SK-N-SH treated with all-trans-retinoic acid at 6 μM for 48 hours (cell line): ENCODE measurements around the gene ACSL1.

ENCODE experiments used
- ATAC-seq: fragments of 200-7000 bp; cut with Tn5 transposase; 3 replicates; pipeline ENCODE4 v1.9.1; 2020; ENCODE audit warnings: mild to moderate bottlenecking, moderate library complexity
- ARNTL ChIP-seq: fragments of 450-650 bp; formaldehyde crosslinking; IDR thresholded peaks from 2 replicates; pipeline ENCODE4 v1.5.0; 2020; ENCODE audit warnings: low read depth, mild to moderate bottlenecking, moderate library complexity, borderline replicate concordance
- BACH2 ChIP-seq: fragments of 250-450 bp; sonication (Bioruptor Pico); IDR thresholded peaks from 2 replicates; pipeline ENCODE4 v1.9.0; 2021; ENCODE audit warnings: mild to moderate bottlenecking, borderline replicate concordance
- CREB5 ChIP-seq: fragments of 250-450 bp; sonication (Bioruptor Pico); IDR thresholded peaks from 2 replicates; pipeline ENCODE4 v1.5.1; 2020; ENCODE audit warnings: low read depth, mild to moderate bottlenecking, moderate library complexity
- ESRRG ChIP-seq: fragments of 250-450 bp; sonication (Bioruptor Pico); IDR thresholded peaks from 2 replicates; pipeline ENCODE4 v1.6.1; 2021; ENCODE audit warnings: mild to moderate bottlenecking
- GLIS3 ChIP-seq: fragments of 250-450 bp; sonication (Bioruptor Pico); IDR thresholded peaks from 2 replicates; pipeline ENCODE4 v1.5.0; 2020; ENCODE audit warnings: mild to moderate bottlenecking, moderate library complexity
- ISL1 ChIP-seq: fragments of 250-450 bp; sonication (Bioruptor Pico); IDR thresholded peaks from 2 replicates; pipeline ENCODE4 v2.1.2; 2022; ENCODE audit warnings: mild to moderate bottlenecking, moderate library complexity
- OSR1 ChIP-seq: fragments of 250-450 bp; sonication (Bioruptor Pico); IDR thresholded peaks from 2 replicates; pipeline ENCODE4 v1.8.0; 2022; ENCODE audit warnings: moderate library complexity, mild to moderate bottlenecking, inconsistent platforms
- POU6F1 ChIP-seq: fragments of 250-450 bp; sonication (Bioruptor Pico); IDR thresholded peaks from 2 replicates; pipeline ENCODE4 v1.8.0; 2021; ENCODE audit warnings: low read depth, mild to moderate bottlenecking, moderate library complexity, borderline replicate concordance
- PPARA ChIP-seq: fragments of 250-450 bp; sonication (Bioruptor Pico); IDR thresholded peaks from 2 replicates; pipeline ENCODE4 v1.5.0; 2020; ENCODE audit warnings: mild to moderate bottlenecking, borderline replicate concordance
- RARB ChIP-seq: fragments of 250-450 bp; sonication (Bioruptor Pico); IDR thresholded peaks from 2 replicates; pipeline ENCODE4 v1.8.0; 2021; ENCODE audit warnings: mild to moderate bottlenecking, moderate library complexity
- SNAI2 ChIP-seq: fragments of 250-450 bp; sonication (Bioruptor Pico); IDR thresholded peaks from 2 replicates; pipeline ENCODE4 v1.5.0; 2020; ENCODE audit warnings: mild to moderate bottlenecking, moderate library complexity
- TCF4 ChIP-seq: fragments of 250-450 bp; sonication (Bioruptor Pico); IDR thresholded peaks from 2 replicates; pipeline ENCODE4 v1.8.0; 2021; ENCODE audit warnings: mild to moderate bottlenecking, moderate library complexity, borderline replicate concordance
- TOX ChIP-seq: fragments of 250-450 bp; sonication (Bioruptor Pico); IDR thresholded peaks from 2 replicates; pipeline ENCODE4 v1.8.0; 2021; ENCODE audit warnings: mild to moderate bottlenecking, moderate library complexity, borderline replicate concordance
- TSHZ2 ChIP-seq: fragments of 250-450 bp; sonication (Bioruptor Pico); IDR thresholded peaks from 2 replicates; pipeline ENCODE4 v1.5.0; 2020; ENCODE audit warnings: mild to moderate bottlenecking, moderate library complexity
- ZC3H10 ChIP-seq: fragments of 250-450 bp; sonication (Bioruptor Pico); IDR thresholded peaks from 2 replicates; pipeline ENCODE4 v1.5.1; 2021; ENCODE audit warnings: mild to moderate bottlenecking, moderate library complexity
- ZFP3 ChIP-seq: fragments of 250-450 bp; sonication (Bioruptor Pico); IDR thresholded peaks from 2 replicates; pipeline ENCODE4 v1.5.0; 2020; ENCODE audit warnings: mild to moderate bottlenecking, moderate library complexity
- ZNF565 ChIP-seq: fragments of 450-650 bp; formaldehyde crosslinking; conservative IDR thresholded peaks from 2 replicates; pipeline ENCODE4 v1.5.0; 2020; ENCODE audit warnings: low read depth, mild to moderate bottlenecking, moderate library complexity
- ZNF70 ChIP-seq: fragments of 450-650 bp; formaldehyde crosslinking; IDR thresholded peaks from 2 replicates; pipeline ENCODE4 v1.5.0; 2020; ENCODE audit warnings: mild to moderate bottlenecking, moderate library complexity
- ZNF8 ChIP-seq: fragments of 450-650 bp; formaldehyde crosslinking; IDR thresholded peaks from 2 replicates; pipeline ENCODE4 v1.5.0; 2020; ENCODE audit warnings: mild to moderate bottlenecking, moderate library complexity
- TF ChIP-seq, protein P1 (sequence below): fragments of 250-450 bp; sonication (Bioruptor Pico); IDR thresholded peaks from 2 replicates; pipeline ENCODE4 v1.5.1; 2021; ENCODE audit warnings: mild to moderate bottlenecking, moderate library complexity
- TF ChIP-seq, protein P2 (sequence below): fragments of 250-450 bp; sonication (Bioruptor Pico); IDR thresholded peaks from 2 replicates; pipeline ENCODE4 v1.8.0; 2020; ENCODE audit warnings: mild to moderate bottlenecking, moderate library complexity, borderline replicate concordance

ACSL1 gene

DNA sequence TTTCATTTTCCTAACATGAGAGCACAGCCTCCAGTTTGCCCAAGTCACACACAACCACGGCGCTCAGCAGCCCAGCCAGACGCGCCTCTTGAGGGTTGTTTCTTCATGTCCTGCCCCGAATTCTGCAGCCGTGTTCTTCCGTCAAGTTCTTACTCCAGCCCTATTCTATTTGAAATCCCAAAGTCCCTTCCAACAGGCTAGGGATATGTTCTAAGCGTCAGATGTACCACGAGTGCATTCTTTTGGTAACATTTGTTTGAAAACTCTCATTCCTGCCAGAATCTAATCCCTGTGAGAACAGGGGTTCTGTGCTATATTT is 23.1 kb downstream of the ACSL1 start:
- no peak for ATAC-seq
- TF ChIP-seq TCF4 (CRISPR knock-in tag) (no peak), ZFP3 (no peak), ESRRG (no peak), ISL1 (CRISPR knock-in tag) (no peak), ZNF70 (CRISPR knock-in tag) (no peak), GLIS3 (no peak), BACH2 (CRISPR knock-in tag) (no peak), PPARA (no peak), TOX (CRISPR knock-in tag) (no peak), CREB5 (CRISPR knock-in tag) (no peak), POU6F1 (CRISPR knock-in tag) (no peak)
- TF ChIP-seq, protein P1, sequence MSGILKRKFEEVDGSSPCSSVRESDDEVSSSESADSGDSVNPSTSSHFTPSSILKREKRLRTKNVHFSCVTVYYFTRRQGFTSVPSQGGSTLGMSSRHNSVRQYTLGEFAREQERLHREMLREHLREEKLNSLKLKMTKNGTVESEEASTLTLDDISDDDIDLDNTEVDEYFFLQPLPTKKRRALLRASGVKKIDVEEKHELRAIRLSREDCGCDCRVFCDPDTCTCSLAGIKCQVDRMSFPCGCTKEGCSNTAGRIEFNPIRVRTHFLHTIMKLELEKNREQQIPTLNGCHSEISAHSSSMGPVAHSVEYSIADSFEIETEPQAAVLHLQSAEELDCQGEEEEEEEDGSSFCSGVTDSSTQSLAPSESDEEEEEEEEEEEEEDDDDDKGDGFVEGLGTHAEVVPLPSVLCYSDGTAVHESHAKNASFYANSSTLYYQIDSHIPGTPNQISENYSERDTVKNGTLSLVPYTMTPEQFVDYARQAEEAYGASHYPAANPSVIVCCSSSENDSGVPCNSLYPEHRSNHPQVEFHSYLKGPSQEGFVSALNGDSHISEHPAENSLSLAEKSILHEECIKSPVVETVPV (CRISPR knock-in tag), result no peak
- TF ChIP-seq, protein P2, sequence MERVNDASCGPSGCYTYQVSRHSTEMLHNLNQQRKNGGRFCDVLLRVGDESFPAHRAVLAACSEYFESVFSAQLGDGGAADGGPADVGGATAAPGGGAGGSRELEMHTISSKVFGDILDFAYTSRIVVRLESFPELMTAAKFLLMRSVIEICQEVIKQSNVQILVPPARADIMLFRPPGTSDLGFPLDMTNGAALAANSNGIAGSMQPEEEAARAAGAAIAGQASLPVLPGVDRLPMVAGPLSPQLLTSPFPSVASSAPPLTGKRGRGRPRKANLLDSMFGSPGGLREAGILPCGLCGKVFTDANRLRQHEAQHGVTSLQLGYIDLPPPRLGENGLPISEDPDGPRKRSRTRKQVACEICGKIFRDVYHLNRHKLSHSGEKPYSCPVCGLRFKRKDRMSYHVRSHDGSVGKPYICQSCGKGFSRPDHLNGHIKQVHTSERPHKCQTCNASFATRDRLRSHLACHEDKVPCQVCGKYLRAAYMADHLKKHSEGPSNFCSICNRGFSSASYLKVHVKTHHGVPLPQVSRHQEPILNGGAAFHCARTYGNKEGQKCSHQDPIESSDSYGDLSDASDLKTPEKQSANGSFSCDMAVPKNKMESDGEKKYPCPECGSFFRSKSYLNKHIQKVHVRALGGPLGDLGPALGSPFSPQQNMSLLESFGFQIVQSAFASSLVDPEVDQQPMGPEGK (CRISPR knock-in tag), result no peak

DNA sequence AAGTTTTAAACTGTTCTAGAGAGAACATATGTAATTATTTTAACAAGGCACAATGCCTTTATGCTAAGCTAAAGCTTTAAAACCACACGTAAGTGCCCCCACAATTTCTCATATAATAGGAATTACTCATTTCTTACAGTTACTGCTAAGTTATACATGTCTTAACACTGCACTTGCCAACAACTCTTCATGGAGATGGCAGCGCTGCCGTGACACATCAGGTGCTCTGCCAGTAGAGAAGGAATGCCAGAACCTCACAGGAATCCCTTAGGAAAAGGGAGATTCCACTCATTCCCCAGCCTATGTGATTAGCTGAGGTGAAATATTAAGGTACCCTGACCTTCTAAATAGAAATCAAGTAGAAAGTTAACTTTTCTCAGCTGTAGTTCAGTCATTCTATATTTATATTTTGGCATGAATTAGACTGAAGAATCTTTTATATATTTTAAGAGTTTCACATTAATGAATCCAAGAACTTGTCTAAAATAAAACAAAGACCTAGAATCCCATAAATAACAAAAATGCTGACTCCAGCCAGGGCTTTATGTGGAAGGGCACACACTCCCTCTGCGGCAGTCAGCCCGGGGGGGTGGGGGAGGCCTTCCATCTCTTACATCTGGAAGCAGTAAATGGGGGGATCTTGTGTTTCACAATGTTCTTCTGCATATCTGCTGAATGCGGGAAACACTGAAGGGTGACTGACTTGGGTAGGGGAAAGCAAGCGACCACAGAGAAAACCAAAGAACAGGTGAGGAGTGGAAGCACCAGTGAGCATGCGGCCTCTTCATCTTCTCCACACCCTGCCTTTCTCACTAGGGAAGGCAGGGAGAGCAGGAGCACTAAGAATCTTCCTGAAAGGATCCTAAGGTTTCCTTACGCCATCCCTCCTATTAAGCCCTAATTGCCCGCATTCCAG is 23.7 kb downstream of the ACSL1 start:
- no peak for TF ChIP-seq ESRRG
- TF ChIP-seq POU6F1 (CRISPR knock-in tag), result no peak
- TF ChIP-seq TOX (CRISPR knock-in tag), result no peak
- no peak for TF ChIP-seq ZFP3
- no peak for TF ChIP-seq CREB5 (CRISPR knock-in tag)
- TF ChIP-seq GLIS3, result no peak
- no peak for TF ChIP-seq ZNF8 (CRISPR knock-in tag)
- peak; percentile 56 for ATAC-seq

GRCh38 chr4:184798504-184798903 is 27.3 kb downstream of the ACSL1 start:
- no peak for ATAC-seq
- TF ChIP-seq TSHZ2 (CRISPR knock-in tag) (no peak), RARB (CRISPR knock-in tag) (no peak), ZC3H10 (CRISPR knock-in tag) (no peak), PPARA (no peak), POU6F1 (CRISPR knock-in tag) (no peak), SNAI2 (CRISPR knock-in tag) (no peak), BACH2 (CRISPR knock-in tag) (no peak), ESRRG (no peak), TOX (CRISPR knock-in tag) (no peak), ISL1 (CRISPR knock-in tag) (no peak), OSR1 (CRISPR knock-in tag) (no peak), ARNTL (CRISPR knock-in tag) (no peak), ZNF565 (no peak)
